Inflammatory macrophage treated with lipopolysaccharide for 1 hour (primary cell): ENCODE measurements around the gene TSPO.
A peak's percentile ranks its signal among the peaks of the same experiment; 100 is the strongest.

ENCODE experiments used
- DNase-seq, 2 donors: peaks; one replicate each; pipeline ENCODE4 v3.0.0-alpha.2; 2020 to 2022

The TSPO gene

DNA sequence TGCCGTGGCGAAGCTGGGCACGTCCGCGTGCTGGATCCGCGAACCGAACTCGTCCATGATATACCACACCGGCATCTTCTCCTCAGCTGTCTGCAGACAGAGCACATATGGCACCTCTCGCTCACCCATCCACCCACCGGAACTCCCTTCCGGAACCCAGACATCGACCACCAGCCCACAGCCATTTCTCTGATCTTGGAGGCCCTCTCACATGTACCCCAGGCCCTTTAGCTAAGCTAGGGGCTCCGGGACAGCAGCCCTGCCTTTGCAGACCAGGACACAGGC lies 28.5 kb downstream of the TSPO start:
- DNase-seq = no peak

DNA sequence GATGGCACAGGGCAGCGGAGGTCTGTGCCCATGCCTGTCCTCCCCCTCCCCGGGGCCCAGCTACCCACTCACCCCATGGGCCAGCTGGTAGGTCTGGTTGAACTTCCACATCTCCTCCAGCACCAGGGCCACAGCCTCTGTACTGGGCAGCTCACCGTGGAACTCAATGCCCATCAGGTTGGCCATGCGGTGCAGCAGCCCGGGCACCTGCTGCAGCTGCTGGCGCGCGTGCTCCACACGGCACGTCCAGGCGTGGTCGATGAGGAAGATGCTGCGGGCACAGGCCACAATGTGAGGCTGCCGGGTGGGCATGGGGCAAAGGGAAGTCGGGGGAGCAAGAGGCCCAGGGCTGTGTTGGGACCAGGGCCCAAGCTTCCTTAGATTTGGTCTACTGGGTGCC lies 29.3 kb downstream of the TSPO start:
- no peak for DNase-seq

DNA sequence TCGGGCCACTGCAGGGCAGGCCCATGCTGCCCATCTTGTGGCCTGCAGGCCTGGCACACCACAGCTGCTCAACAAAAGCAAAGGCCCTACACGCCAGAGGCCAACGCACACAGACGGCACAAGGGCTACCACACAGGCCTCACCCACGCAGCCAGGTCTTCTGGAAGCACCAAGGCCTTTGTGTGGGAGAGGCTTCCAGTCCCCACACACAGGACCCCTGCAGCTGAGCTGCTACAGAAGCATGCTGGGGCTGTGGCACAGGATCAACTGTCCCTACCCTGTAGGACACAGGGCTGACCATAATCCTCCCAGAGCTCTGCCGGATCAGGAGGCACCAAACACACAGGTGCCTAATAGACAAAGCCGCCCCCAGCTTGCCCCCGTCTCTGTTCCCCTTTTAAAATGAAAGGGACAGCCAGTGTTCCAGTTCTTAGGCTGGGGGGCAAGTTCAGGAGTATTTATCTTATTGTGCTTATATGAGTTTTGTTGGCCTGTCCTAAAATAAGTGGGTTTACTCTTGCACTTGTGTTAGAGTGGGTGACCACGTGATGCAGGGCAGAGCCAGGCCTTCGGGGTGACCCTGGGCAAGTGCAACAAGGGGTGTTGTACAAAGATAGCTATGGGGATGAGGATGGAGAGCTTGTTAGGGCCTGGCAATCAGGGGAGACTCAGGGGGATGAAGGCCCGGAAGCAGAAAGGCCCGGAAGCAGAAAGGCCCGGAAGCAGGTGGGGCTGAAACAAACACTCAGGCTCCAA lies 30.1 kb downstream of the TSPO start:
- DNase-seq = no peak

DNA sequence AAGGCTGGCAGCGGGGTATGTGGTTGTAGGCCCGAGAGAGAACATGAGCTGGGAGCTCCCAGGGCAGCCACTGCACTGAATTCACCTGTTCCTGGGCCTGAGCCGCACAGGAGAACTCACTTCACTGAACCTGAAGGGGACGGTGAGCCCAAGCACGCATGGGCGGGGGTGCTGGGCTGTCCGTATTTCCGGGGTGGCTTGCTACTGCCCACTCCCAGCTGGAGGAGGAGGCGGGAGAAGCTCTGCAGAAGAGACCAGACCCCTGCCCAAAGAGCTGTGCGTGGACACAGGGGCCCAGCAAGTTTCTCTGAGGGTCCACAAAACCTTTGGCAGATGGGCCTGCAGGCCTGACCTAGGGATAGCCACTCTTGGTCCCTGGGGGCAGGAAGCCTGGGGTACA lies 30.8 kb downstream of the TSPO start:
- DNase-seq = no peak

DNA sequence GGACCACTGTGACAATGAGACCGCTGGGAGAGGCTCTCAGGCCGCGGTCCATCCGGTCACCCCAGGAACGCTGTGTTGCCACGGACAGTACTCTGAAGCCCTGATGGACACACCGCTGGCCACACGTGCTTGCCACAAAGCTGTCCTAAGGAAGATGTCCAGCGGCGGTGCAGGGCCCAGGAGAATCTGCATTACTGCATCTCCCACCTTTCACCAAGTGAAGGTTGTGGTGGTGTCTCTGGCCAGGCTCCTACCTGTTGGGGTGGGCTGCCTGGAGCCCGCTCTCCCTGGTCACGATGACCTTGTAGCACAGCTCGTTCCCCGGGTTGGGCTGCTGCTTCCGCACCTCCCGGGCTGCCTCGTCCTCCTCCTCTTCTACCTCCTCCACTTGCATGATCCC lies 31.4 kb downstream of the TSPO start:
- DNase-seq = no peak

DNA sequence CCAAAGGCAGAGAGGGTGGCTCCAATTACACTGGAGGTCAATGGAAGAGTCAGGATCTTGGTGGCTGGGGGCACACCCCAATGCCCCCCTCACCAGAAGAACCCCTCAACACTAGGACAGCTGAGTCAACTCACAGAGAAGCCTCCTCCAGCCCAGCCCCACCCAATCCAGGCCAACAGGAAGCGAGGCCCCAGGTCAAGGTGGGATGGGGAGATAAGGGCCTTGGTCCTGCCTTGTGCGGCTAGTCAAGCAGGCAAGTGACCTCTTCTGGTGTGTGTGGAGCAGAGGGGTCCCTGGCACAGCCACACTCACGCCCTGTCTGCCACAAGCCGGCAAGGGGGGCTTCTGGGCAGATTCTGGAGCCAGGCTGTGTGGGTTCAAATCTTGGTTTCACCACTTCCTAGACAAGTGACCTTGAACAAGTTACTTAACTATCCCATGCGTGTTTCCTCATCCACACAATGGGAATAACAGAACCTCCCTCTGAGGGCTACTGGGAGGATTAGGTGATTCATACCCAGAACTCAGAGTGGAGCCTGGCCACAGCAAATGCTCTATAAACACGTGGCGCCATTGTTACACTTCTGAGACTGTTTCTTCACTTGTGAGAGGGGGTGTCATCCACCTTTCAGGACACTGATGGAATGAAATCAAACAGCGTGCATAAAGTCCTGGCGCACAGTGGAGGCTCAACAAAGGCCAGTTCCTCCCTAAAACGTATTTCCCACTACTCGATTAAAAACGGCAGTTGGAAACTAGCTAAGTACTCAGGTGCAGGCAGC lies 32.3 kb downstream of the TSPO start:
- peak; percentile 57 to 83 for DNase-seq

DNA sequence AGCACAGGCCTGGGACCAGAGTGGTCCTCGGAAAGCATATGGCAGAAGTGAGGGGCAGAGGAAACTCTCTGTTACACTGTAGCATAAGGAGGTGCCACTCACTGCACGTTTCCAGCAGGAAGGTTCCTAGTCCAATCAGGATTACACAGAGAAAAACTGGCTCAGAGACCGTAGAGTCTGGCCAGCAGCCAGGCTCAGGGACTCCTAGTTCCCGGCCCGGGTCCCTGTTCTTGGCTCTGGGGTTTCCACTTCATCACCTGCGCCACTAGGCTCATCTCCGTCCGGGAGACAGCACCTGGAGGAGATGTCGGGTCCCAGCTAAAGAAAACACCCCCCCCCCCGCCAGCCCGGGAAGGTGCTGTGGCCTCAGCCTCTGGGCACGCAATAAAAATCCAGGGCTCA lies 34.5 kb downstream of the TSPO start:
- DNase-seq = no peak

DNA sequence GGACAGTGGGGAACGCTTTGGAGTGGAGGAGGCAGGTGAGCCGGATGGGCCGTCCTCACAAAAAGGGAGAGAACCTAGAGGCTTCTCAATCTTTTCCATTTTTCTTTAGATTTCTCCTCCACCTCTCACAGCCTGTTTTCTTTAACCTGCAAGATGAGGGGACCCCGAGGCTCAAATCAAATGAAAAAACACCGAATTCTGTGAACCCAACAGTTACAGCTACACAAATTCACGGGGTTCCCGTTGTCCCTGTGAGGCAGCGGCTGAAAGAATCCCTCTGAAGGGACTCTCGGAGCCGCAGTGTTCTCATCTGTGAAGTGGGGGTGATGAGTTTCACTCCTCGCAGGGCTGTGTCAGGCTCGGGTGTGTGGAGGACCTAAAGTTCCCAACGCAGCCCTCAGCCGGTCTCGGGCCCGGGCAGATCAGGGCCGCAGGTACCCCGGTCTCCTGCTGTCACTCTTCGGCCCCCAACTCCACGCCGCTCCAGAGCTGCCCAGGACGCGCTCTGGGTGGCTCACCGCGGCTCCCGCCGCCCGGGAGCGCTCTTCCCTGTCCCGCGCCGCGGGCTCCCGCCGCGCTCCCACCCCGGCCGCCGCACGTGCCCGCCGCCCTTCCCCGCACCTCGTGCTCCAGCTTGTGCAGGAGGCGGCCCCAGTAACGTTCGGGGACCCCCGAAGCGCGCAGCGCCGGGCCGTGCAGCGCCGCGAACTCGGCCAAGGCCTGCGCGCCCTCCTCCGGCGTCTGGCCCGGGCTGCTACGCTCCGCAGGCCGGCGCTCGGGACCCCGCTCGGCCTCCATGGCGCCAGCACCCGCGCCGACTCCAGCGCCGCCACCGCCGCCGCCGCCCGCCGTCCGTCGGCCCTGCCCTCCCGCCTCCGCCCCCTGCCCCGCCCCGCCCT lies 35.2 kb downstream of the TSPO start, which contains the start of gene TTLL12:
Gene TTLL12, minus strand, starts transcription at position 863 of the 899 bp plus-strand sequence. Its CDS starts 65 bp downstream, at position 798.
- DNase-seq = peak; percentile 43 to 46

DNA sequence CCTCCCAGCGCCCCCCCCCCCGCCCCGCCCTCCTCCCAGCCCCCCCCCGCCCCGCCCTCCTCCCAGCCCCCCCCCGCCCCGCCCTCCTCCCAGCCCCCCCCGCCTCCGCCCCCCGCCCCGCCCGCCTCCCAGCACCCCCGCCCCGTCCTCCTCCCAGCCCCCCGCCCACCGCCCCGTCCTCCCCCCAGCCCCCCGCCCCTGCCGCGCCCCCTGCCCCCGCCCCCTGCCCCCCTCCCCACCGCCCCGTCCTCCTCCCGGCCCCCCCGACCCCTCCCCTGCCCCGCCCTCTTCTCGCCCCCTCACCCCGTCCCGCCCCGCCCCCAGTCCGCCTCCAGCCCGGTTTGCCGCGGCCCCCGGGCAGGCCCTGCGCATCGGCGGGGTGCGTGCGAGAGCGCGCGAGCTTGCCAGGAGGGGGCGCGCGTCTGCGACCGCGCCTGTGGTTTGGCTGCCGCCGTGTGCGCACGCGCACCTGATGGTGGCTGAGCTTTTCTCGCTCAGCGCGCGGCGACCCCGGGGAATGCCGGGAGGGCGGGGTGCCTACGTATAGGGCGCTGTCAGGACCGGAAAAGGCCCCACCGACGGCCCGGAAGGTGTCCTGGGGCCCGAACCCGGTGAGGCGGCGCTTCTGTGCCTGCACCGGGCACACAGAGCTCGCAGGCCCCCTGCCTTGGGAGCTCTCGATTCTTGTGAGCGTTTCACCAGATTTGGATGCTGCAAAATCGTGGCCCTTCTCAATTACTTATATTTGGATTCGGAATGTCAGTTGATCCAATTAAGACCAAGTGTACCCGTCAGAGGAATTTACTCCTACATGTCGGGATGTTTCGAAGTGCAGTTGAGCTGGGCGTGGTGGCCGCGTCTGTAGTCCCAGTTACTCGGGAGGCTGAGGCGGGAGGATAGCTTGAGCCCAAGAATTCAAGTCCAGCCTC lies 36.1 kb downstream of the TSPO start:
- DNase-seq = peak; percentile 89 to 97

DNA sequence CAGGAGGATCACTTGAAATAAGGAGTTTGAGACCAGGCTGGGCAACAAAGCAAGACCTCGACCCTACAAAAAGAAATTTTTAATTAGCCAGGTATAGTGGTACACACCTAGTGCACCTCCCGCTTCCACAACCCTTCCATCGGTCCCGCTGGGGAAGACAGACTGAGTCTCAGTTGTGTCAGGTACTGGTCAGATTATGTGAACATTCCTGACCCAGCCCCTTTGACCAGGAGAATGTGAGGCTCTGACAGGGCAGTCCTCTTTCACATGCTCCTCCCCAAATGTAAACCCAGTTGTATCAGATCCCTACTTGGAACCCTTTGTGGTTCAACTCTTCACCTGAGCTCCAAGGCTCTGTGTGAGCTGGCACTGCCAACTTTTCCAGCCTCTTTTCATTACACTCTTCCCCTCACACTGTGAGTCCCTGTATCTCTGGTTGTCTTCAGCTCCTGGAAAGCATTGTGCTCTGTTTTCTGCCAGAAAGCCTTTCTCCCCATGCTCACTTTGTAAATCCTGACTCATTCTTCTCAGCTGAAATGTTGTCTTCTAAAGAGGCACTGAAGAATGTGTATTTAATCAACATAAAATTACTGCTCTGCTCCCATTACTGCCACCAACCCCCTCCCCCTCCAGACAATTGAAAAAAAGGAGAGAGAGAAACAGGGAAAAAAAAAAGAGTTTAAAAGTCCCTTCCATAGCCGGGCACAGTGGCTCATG lies 37.6 kb downstream of the TSPO start:
- no peak for DNase-seq

DNA sequence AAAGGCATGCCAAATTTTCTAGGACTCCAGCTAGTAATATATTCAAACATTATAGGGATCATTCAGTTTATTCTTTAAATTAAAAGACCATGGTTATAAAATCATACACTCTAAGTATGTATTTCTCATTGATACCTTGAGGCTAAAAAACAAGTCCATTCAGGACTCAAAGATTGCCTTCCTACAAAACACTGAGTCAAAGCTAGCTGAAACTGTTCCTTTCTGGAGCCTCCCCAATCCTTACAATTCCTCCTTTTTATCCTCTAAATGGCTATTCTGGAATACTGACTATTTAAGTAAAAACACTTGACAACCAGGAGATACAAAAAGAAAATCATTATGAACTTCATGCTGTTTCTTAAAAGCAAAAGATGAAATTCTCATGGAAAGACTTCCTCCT lies 40.5 kb downstream of the TSPO start:
- DNase-seq = no peak

DNA sequence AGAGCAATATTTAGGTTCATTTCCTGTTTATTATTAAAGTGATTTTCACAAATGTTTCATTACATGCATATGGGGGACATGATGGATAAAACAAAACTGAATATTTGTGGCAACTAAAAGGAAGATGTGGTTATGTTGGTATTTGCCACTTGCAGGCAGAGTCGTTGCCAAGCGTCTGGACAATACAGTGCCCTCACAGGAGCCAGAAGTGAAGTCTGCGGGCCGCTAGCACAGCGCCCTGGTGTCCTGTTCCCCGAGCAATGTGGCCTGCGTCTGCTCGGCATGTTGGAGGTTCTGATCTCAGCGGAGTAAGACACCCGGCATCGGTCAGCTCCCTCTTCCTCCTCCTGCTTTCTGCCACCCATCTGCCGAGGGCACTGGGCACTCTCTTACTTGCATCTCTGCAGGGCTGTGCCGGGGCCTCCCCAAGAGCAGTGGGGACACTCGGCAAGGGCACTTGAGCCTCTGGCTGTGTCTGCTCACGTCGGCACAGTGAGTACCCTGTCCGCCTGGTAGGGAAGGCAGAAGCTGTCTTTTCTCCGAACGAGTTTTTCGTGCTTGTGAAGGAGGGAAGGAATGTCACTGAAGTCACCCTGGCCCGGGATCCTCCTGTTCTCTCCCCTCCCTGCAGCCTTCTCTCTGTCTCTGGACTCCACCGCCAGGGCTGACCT lies 46.0 kb downstream of the TSPO start:
- DNase-seq = no peak

DNA sequence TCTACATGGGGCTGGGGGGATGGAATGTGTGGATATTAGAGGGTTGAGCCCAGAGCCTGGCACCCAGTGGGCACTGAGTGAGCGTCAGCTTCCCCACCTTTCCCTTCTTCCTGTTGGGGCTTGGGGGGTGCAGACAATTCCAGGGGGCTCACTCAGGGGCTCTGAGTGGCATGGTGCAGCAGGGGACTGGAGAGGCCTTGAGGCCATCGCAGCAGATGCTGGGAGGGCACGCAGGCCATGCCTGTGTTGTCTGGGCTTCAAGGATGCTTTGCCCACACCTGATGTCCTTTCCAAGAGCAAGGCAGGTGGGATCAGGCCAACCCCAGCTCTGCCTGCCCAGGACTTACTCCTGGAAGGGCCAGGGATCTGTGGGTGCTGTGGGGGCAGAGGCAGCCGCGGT lies 46.8 kb downstream of the TSPO start:
- no peak for DNase-seq

DNA sequence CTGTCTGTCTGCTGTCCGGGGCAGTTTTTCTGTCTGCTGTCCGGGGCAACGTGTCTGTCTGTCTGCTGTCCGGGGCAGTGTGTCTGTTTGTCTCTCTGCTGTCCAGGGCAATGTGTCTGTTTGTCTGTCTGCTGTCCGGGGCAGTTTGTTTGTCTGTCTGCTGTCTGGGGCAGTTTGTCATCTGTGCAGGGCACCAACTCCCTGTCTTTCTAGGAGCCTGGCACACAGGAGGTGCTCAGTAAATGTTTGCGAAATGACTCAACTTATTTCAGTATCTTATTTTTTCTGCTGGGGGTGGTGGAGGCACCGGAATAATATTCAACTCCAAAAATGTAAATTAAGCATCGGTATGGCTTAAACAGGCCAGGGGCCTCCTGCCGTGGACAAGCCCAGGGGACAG lies 47.6 kb downstream of the TSPO start:
- no peak for DNase-seq

DNA sequence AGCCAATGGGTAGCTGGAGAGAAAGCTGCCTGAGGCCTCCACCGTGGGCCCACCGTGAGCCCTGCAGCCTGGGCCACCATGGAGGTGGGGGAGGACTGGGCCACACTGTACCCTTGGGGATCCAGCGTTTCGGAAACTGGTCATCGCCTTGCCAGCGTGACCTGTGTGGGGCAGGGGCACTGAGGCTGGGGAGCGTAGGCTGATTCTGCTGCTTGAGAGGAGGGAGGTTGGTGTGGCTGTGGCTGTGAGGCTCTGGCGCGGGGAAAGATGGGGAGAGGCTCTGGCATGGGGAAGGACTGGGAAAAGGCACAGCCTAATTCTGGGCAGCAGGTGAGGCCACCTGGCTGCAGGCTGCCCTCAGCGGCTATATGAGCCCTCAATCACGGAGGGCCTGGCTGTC lies 48.2 kb downstream of the TSPO start:
- no peak for DNase-seq

DNA sequence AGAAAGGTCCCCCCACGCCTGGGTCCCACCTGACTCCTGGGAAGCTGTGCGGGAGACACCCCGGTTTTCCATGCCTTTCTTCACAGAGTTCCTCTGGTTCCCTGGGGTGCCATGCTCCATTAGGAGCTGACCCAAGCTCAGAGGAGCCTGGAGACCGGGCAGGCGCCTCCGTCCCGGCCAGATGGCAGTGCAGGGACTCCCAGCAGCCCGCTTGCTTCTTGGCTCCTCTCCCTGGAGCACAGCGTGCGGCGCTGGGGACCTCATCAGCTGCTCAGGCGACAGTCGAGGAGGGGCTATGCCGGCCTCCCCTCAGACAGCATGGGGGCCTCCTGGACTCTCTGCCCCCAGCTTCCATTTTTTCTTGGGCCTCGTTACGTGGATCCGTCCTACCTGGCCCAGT lies 48.7 kb downstream of the TSPO start:
- DNase-seq = no peak

DNA sequence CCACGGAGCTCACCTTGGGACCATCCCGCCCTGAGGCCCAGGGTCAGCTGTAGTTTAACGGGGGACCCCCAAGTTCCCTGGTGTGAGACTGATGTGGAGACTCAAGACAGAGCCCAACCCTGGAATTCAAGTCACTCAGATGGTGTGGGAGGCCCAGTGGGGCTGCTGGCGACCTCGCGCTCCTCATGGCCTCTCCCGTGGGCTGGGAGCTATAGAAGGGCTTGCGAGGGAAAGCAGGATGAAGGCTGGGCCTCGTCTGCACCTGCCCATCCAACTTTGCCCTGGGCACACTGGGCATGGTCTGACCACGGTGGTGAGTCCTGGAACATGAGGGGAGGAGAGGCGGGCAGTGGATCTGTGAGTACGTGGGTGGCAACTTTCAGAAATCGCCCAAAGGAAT lies 49.2 kb downstream of the TSPO start:
- no peak for DNase-seq

DNA sequence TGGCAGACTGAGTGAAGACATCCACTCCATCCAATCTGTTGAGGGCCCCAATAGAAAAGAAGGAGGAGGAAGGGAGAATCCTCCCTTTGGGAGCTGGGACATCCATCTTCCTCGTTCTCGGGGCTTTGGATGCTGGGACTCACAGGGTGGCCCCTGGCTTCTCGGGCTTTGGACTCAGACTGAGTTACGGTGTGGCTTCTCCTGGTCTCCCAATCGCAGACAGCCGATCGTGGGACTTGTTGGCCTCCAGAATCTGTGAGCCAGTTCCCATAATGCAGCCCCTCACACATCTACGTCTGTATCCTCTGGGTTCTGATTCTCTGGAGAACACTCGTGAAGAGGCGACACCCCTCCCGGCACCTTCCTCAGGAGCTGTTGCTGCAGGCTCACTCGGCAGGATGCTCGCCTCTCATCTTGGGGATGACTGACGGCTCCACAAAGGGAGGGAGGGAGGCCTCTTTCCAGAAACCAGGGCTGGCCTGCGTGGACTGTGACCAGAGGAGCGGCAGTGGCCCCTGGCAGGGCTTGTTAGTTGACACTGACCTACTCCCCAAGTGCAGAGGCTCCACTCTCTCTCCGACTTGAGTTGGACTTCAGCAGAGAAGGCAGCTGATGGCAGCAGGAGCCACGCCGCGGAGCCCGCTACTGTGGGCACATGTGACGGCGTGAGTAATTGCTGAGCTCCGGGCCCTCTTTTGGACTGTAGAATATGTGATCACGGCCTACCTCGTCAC lies 50.3 kb downstream of the TSPO start:
- no peak for DNase-seq

DNA sequence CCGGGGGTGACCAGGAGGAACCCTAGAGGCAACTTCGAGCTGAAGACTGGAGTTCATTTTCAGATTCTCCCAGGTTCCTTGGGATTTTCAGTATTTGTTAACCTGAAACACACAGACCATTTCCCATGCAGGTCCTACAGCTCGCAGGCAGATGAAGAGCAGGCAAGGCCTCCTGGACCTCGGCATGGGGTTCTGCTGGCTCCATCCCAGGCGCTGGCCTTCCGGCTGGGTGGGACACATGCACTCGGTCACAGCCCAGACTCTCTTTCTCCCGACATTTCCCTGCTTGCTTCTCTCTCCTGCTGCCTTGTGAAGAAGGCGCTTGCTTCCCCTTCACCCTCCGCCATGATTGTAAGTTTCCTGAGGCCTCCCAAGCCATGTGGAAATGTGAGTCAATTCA lies 51.0 kb downstream of the TSPO start:
- no peak for DNase-seq

DNA sequence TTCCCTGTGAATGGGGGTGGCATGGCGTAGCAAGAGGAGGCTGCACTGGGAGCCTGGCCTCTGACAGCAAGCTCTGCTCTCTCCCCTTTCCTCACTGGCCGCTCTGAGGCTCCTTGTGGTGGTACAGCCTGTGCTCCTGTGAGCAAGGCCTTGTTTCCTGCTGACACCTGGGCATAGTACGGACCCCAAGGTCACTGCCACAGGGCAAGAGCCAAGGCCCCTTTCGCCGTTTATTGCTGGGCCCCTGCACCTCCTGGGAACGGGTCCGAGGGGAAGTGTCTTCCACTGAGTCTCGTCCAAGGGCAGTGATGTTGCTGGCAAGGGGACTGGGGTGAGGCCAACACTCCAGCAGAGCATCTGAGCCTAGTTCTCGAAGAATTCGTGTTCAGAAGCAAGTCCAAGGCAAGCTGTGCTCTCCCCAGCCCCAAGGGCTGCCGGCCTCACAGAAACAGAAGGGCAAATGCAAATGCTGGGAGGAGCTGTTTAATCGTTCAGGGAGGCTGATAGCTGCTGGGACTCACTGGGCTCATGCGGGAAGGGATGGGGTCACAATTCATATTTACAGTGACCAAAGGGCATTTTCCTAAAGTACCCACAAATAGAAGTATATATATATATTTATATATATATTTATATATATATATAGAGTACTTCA lies 51.5 kb downstream of the TSPO start:
- no peak for DNase-seq
